HEK293 (cell line): ENCODE results near the gene ALDH16A1.

Experiments used
- BCL11A ChIP-seq: fragments of 450-650 bp; formaldehyde crosslinking; IDR thresholded peaks from 2 replicates; pipeline ENCODE4 v1.5.1; 2016; ENCODE audit warnings: low read depth, missing biosample characterization, missing genetic modification characterization
- GLIS2 ChIP-seq: fragments of 450-650 bp; formaldehyde crosslinking; IDR thresholded peaks from 2 replicates; pipeline ENCODE4 v1.5.1; 2016; ENCODE audit warnings: missing biosample characterization, missing genetic modification characterization
- OVOL3 ChIP-seq: fragments of 450-650 bp; formaldehyde crosslinking; IDR thresholded peaks from 2 replicates; pipeline ENCODE4 v1.5.1; 2016; ENCODE audit warnings: missing biosample characterization, missing genetic modification characterization
- RBAK ChIP-seq: fragments of 450-650 bp; formaldehyde crosslinking; IDR thresholded peaks from 2 replicates; pipeline ENCODE4 v1.5.1; 2016; ENCODE audit warnings: missing biosample characterization, missing genetic modification characterization
- ZNF202 ChIP-seq: fragments of 450-650 bp; formaldehyde crosslinking; IDR thresholded peaks from 2 replicates; pipeline ENCODE4 v1.5.1; 2016; ENCODE audit warnings: missing biosample characterization, missing genetic modification characterization, borderline replicate concordance
- ZNF214 ChIP-seq: fragments of 450-650 bp; formaldehyde crosslinking; IDR thresholded peaks from 2 replicates; pipeline ENCODE4 v1.5.1; 2017; ENCODE audit warnings: missing biosample characterization, mild to moderate bottlenecking, missing genetic modification characterization, borderline replicate concordance
- ZNF341 ChIP-seq: fragments of 450-650 bp; formaldehyde crosslinking; IDR thresholded peaks from 2 replicates; pipeline ENCODE4; 2016; ENCODE audit warnings: low read depth, missing biosample characterization, missing genetic modification characterization
- ZNF48 ChIP-seq: fragments of 450-650 bp; formaldehyde crosslinking; IDR thresholded peaks from 2 replicates; pipeline ENCODE4 v1.5.1; 2016; ENCODE audit warnings: missing biosample characterization, missing genetic modification characterization
- ZNF548 ChIP-seq: fragments of 450-650 bp; formaldehyde crosslinking; IDR thresholded peaks from 2 replicates; pipeline ENCODE4 v1.5.1; 2016; ENCODE audit warnings: missing biosample characterization, missing genetic modification characterization
- ZNF549 ChIP-seq: fragments of 450-650 bp; IDR thresholded peaks from 2 replicates; pipeline ENCODE4 v1.5.1; 2018; ENCODE audit warnings: missing biosample characterization, missing genetic modification characterization, mild to moderate bottlenecking, inconsistent platforms, moderate library complexity
- ZNF585B ChIP-seq: fragments of 450-650 bp; formaldehyde crosslinking; IDR thresholded peaks from 2 replicates; pipeline ENCODE4 v1.5.1; 2016; ENCODE audit warnings: missing biosample characterization, missing genetic modification characterization
- ZNF768 ChIP-seq: fragments of 450-650 bp; formaldehyde crosslinking; IDR thresholded peaks from 2 replicates; pipeline ENCODE4 v1.5.1; 2018; ENCODE audit warnings: missing biosample characterization, mild to moderate bottlenecking, missing genetic modification characterization
- ZNF777 ChIP-seq: fragments of 450-650 bp; formaldehyde crosslinking; IDR thresholded peaks from 2 replicates; pipeline ENCODE4 v1.5.1; 2017; ENCODE audit warnings: missing biosample characterization, missing genetic modification characterization, borderline replicate concordance
- ZXDB ChIP-seq: fragments of 450-650 bp; formaldehyde crosslinking; IDR thresholded peaks from 2 replicates; pipeline ENCODE4 v1.5.1; 2016; ENCODE audit warnings: missing biosample characterization, missing genetic modification characterization
- TF ChIP-seq, protein P1 (sequence below): fragments of 450-650 bp; formaldehyde crosslinking; conservative IDR thresholded peaks from 2 replicates; pipeline ENCODE4 v1.5.1; 2016; ENCODE audit warnings: low read depth, missing biosample characterization, missing genetic modification characterization
- TF ChIP-seq, protein P2 (sequence below): fragments of 450-650 bp; formaldehyde crosslinking; IDR thresholded peaks from 2 replicates; pipeline ENCODE4 v1.5.1; 2016; ENCODE audit warnings: missing biosample characterization, missing genetic modification characterization
- TF ChIP-seq, protein P3 (sequence below): fragments of 450-650 bp; formaldehyde crosslinking; IDR thresholded peaks from 2 replicates; pipeline ENCODE4 v1.5.1; 2016; ENCODE audit warnings: missing biosample characterization, missing genetic modification characterization, borderline replicate concordance
- TF ChIP-seq, protein P4 (sequence below): fragments of 450-650 bp; formaldehyde crosslinking; IDR thresholded peaks from 2 replicates; pipeline ENCODE4 v1.5.0; 2017; ENCODE audit warnings: missing biosample characterization, missing genetic modification characterization, borderline replicate concordance
- TF ChIP-seq, protein P5 (sequence below): fragments of 450-650 bp; formaldehyde crosslinking; IDR thresholded peaks from 2 replicates; pipeline ENCODE4 v1.5.1; 2017; ENCODE audit warnings: missing biosample characterization, missing genetic modification characterization
- TF ChIP-seq, protein P6 (sequence below): sonication (generic); formaldehyde crosslinking; IDR thresholded peaks from 2 replicates; pipeline ENCODE4 v1.8.1; 2022; ENCODE audit warnings: mild to moderate bottlenecking, moderate library complexity, missing genetic modification reagents

Gene ALDH16A1

DNA sequence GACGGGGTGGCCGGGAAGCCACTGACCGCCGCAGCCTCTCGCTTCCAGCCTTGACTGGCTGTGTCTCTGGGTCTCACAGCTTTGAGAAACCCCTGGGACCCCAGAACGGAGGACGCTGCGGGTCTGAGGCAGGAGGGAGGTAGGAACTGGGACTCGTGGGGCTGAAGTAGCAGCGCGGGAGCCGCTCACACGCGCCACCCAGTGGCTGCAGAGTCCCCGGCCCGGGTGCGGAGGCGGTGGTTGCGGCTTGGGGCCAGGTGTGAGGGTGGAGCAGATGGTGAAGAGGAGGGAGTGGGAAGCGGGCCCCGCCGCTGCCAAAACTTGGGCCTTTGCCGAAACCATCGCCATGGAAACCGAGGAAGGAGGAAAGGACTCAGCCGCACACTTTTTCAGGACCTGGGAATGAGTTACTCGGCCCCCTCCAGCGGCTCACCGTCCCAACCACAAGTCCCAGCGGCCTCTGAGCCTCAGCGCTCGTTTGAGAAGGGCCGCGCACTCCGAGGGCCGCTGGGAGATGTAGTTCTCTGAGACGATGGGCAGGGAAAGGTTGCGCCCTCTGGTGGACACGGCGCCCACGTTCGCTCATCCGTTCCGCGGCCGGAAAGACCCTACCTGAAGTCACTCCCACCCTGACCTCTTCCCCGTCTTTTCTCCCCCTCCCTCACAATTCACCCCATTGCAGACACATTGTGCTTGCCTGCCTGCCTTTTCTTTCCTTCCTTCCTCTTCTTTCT lies 9.5 kb upstream of the ALDH16A1 start (continued):
- TF ChIP-seq, protein P1, sequence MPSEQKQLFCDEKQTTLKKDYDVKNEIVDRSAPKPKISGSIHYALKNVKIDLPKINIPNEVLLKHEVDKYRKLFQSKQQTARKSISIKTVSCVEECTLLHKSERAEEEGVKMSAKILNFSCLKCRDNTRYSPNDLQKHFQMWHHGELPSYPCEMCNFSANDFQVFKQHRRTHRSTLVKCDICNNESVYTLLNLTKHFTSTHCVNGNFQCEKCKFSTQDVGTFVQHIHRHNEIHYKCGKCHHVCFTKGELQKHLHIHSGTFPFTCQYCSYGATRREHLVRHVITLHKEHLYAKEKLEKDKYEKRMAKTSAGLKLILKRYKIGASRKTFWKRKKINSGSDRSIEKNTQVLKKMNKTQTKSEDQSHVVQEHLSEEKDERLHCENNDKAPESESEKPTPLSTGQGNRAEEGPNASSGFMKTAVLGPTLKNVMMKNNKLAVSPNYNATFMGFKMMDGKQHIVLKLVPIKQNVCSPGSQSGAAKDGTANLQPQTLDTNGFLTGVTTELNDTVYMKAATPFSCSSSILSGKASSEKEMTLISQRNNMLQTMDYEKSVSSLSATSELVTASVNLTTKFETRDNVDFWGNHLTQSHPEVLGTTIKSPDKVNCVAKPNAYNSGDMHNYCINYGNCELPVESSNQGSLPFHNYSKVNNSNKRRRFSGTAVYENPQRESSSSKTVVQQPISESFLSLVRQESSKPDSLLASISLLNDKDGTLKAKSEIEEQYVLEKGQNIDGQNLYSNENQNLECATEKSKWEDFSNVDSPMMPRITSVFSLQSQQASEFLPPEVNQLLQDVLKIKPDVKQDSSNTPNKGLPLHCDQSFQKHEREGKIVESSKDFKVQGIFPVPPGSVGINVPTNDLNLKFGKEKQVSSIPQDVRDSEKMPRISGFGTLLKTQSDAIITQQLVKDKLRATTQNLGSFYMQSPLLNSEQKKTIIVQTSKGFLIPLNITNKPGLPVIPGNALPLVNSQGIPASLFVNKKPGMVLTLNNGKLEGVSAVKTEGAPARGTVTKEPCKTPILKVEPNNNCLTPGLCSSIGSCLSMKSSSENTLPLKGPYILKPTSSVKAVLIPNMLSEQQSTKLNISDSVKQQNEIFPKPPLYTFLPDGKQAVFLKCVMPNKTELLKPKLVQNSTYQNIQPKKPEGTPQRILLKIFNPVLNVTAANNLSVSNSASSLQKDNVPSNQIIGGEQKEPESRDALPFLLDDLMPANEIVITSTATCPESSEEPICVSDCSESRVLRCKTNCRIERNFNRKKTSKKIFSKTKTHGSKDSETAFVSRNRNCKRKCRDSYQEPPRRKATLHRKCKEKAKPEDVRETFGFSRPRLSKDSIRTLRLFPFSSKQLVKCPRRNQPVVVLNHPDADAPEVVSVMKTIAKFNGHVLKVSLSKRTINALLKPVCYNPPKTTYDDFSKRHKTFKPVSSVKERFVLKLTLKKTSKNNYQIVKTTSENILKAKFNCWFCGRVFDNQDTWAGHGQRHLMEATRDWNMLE (tag by site-specific recombination): peak; percentile 50; the same call in 1 of the 2 replicates
- TF ChIP-seq ZNF768 (tag by site-specific recombination): no peak
- TF ChIP-seq, protein P2, sequence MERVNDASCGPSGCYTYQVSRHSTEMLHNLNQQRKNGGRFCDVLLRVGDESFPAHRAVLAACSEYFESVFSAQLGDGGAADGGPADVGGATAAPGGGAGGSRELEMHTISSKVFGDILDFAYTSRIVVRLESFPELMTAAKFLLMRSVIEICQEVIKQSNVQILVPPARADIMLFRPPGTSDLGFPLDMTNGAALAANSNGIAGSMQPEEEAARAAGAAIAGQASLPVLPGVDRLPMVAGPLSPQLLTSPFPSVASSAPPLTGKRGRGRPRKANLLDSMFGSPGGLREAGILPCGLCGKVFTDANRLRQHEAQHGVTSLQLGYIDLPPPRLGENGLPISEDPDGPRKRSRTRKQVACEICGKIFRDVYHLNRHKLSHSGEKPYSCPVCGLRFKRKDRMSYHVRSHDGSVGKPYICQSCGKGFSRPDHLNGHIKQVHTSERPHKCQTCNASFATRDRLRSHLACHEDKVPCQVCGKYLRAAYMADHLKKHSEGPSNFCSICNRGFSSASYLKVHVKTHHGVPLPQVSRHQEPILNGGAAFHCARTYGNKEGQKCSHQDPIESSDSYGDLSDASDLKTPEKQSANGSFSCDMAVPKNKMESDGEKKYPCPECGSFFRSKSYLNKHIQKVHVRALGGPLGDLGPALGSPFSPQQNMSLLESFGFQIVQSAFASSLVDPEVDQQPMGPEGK (tag by site-specific recombination): peak; percentile 87
- no peak for TF ChIP-seq ZNF585B
- TF ChIP-seq ZNF341 (tag by site-specific recombination): peak; percentile 70
- TF ChIP-seq RBAK (tag by site-specific recombination): no peak
- peak; percentile 48; the same call in 1 of the 2 replicates for TF ChIP-seq ZNF777 (tag by site-specific recombination)
- TF ChIP-seq ZNF548 (tag by site-specific recombination): peak; percentile 50; the same call in 1 of the 2 replicates
- TF ChIP-seq ZNF214 (tag by site-specific recombination): no peak
- TF ChIP-seq, protein P3, sequence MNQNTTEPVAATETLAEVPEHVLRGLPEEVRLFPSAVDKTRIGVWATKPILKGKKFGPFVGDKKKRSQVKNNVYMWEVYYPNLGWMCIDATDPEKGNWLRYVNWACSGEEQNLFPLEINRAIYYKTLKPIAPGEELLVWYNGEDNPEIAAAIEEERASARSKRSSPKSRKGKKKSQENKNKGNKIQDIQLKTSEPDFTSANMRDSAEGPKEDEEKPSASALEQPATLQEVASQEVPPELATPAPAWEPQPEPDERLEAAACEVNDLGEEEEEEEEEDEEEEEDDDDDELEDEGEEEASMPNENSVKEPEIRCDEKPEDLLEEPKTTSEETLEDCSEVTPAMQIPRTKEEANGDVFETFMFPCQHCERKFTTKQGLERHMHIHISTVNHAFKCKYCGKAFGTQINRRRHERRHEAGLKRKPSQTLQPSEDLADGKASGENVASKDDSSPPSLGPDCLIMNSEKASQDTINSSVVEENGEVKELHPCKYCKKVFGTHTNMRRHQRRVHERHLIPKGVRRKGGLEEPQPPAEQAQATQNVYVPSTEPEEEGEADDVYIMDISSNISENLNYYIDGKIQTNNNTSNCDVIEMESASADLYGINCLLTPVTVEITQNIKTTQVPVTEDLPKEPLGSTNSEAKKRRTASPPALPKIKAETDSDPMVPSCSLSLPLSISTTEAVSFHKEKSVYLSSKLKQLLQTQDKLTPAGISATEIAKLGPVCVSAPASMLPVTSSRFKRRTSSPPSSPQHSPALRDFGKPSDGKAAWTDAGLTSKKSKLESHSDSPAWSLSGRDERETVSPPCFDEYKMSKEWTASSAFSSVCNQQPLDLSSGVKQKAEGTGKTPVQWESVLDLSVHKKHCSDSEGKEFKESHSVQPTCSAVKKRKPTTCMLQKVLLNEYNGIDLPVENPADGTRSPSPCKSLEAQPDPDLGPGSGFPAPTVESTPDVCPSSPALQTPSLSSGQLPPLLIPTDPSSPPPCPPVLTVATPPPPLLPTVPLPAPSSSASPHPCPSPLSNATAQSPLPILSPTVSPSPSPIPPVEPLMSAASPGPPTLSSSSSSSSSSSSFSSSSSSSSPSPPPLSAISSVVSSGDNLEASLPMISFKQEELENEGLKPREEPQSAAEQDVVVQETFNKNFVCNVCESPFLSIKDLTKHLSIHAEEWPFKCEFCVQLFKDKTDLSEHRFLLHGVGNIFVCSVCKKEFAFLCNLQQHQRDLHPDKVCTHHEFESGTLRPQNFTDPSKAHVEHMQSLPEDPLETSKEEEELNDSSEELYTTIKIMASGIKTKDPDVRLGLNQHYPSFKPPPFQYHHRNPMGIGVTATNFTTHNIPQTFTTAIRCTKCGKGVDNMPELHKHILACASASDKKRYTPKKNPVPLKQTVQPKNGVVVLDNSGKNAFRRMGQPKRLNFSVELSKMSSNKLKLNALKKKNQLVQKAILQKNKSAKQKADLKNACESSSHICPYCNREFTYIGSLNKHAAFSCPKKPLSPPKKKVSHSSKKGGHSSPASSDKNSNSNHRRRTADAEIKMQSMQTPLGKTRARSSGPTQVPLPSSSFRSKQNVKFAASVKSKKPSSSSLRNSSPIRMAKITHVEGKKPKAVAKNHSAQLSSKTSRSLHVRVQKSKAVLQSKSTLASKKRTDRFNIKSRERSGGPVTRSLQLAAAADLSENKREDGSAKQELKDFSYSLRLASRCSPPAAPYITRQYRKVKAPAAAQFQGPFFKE: no peak
- peak; percentile 62 for TF ChIP-seq BCL11A
- TF ChIP-seq, protein P4, sequence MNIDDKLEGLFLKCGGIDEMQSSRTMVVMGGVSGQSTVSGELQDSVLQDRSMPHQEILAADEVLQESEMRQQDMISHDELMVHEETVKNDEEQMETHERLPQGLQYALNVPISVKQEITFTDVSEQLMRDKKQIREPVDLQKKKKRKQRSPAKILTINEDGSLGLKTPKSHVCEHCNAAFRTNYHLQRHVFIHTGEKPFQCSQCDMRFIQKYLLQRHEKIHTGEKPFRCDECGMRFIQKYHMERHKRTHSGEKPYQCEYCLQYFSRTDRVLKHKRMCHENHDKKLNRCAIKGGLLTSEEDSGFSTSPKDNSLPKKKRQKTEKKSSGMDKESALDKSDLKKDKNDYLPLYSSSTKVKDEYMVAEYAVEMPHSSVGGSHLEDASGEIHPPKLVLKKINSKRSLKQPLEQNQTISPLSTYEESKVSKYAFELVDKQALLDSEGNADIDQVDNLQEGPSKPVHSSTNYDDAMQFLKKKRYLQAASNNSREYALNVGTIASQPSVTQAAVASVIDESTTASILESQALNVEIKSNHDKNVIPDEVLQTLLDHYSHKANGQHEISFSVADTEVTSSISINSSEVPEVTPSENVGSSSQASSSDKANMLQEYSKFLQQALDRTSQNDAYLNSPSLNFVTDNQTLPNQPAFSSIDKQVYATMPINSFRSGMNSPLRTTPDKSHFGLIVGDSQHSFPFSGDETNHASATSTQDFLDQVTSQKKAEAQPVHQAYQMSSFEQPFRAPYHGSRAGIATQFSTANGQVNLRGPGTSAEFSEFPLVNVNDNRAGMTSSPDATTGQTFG (tag by site-specific recombination): 0 out of 2 replicates have a peak, but pooled peaks have one; percentile 9
- peak; percentile 80 for TF ChIP-seq ZXDB (tag by site-specific recombination)
- TF ChIP-seq ZNF202 (tag by site-specific recombination): no peak
- TF ChIP-seq OVOL3 (tag by site-specific recombination): no peak
- no peak for TF ChIP-seq ZNF549 (tag by site-specific recombination)
- TF ChIP-seq GLIS2 (tag by site-specific recombination): peak; percentile 89
- TF ChIP-seq ZNF48: no peak
- TF ChIP-seq, protein P5, sequence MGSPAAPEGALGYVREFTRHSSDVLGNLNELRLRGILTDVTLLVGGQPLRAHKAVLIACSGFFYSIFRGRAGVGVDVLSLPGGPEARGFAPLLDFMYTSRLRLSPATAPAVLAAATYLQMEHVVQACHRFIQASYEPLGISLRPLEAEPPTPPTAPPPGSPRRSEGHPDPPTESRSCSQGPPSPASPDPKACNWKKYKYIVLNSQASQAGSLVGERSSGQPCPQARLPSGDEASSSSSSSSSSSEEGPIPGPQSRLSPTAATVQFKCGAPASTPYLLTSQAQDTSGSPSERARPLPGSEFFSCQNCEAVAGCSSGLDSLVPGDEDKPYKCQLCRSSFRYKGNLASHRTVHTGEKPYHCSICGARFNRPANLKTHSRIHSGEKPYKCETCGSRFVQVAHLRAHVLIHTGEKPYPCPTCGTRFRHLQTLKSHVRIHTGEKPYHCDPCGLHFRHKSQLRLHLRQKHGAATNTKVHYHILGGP: no peak
- TF ChIP-seq, protein P6, sequence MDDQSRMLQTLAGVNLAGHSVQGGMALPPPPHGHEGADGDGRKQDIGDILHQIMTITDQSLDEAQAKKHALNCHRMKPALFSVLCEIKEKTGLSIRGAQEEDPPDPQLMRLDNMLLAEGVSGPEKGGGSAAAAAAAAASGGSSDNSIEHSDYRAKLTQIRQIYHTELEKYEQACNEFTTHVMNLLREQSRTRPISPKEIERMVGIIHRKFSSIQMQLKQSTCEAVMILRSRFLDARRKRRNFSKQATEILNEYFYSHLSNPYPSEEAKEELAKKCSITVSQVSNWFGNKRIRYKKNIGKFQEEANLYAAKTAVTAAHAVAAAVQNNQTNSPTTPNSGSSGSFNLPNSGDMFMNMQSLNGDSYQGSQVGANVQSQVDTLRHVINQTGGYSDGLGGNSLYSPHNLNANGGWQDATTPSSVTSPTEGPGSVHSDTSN (CRISPR knock-in tag): no peak
